Mononuclear cell (primary cell): ENCODE measurements around the gene DDX31. TPM values are rescaled to one million over a fixed set of nuclear protein-coding genes. Genes with fewer than 3 reads are reported as not detected.
"Not testable (repeated sequence)": the region's sequence is repeated elsewhere in the genome, so short reads cannot be mapped to it uniquely, and the experiment has no call there.

Experiments used
- H3K27me3 ChIP-seq: 2 replicates; pipeline ENCODE4 v1.6.0; 2011; ENCODE audit warnings: low read length, control low read depth; ENCODE audit not compliant: insufficient read depth
- H3K4me1 ChIP-seq: 2 replicates; pipeline ENCODE4 v1.5.1; 2011; ENCODE audit warnings: mild to moderate bottlenecking, low read length, control low read depth; ENCODE audit not compliant: insufficient read depth
- H3K4me3 ChIP-seq: 2 replicates; pipeline ENCODE4 v1.5.1; 2011; ENCODE audit warnings: mild to moderate bottlenecking, low read length, moderate library complexity
- H3K9me3 ChIP-seq: 2 replicates; pipeline ENCODE4 v1.5.1; 2011; ENCODE audit warnings: low read depth, mild to moderate bottlenecking, control low read depth, low read length
- total RNA-seq: library from RNA; depleted of rRNA; stranded (reverse); fragments of >200 nt; gene quantifications from one replicate; pipeline ENCODE4 v1.2.3, GENCODE V29; 2012

Gene DDX31
- 10.3 TPM for total RNA-seq

DNA sequence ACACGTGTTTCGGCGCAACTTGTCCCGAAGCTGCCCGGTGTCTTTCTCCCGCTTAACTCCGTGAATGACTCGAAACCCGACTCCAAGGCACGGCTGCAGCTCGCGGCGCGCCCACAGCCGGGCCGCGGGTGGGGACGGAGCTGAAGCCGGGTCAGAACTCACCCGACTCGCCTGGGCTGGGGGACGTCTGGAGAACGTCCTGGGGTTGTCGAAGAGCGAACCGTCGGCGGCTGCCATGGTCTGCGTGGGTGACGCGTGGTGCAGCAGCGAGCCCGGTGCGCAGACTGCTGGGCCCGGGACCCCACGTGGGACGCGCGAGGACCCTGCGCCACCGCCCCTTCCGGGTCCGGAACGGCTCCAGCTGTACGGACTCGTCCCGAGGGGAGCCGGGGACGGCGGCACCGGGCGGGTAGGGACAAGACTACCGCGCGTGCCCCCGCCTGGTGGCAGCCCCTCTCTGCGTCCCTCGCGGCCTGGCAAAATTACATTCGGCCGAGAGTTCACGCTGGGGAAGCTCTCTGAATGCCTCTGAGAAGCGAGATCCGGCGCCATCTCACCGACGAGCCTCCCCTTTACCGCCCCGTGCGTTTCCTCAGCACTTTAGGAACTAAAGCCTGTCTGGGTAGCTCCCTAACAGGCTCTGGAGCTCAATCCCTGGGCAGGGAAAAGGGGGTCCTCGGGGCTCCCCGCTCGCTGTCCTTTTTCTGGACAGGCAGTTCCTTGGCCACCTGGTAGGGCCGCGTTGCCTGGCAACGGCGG lies at the start of gene DDX31:
Gene DDX31, minus strand, starts transcription at position 286 of the 759 bp plus-strand sequence. Its CDS starts 49 bp downstream, at position 237.
- Histone ChIP-seq H3K4me1 (peaks cover 34% of the 10 kb centered on the region), H3K9me3 (no peaks in the 10 kb centered on the region), H3K4me3 (peak within 1 kb of the TSS; percentile 100), H3K27me3 (no peaks in the 10 kb centered on the region)

DNA sequence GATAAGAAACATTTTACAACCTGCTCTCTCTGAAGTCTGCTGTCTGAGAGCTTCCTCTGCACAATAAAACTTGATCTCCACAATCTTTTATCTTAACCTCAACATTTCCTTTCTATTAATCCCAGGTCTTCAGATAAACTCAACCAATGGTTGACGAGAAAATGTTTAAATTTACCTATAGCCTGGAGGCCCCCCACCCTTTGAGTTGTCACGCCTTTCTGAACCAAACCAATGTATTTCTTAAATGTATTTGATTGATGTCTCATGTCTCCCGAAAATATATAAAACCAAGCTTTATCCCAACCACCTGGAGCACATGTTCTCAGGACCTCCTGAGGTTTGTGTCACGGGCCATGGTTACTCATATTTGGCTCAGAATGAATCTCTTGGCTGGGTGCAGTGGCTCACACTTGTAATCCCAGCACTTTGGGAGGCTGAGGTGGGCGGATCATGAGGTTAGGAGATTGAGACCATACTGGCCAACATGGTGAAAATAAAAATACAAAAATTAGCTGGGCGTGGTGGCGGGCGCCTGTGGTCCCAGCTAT lies 48.7 kb upstream of the DDX31 start:
- not testable (repeated sequence) for H3K9me3 ChIP-seq, H3K4me1 ChIP-seq, H3K27me3 ChIP-seq, H3K4me3 ChIP-seq

DNA sequence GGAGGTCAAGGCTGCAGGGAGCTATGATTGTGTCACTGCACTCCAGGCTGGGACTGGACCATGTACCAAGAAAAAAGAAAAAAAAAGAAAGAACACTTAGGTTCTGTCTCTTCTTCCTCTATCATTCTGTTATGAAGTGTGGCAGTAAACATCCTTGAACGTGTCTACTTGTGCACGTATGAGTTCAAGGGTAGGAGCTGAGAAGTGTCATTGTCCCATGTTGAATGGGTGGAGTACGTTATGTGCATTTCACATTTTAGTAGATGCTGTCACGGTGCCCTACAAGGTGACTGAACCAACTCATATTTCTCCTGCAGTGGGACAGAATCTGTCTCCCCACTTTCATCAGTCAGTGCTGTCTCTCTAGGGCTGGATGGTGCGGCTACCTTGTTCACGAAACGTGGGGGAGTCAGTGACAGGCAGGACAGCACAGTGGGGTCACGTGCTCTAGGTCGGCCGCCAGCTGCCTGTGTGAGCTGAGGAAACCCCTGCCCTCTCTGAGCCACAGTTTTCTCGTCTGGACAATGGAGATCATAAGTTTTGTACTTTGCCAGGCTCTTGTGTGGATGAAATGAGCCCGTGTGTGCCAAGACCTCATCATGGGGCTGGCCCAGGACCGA lies 47.7 kb upstream of the DDX31 start:
- H3K4me3 ChIP-seq = no peak overlapping the region
- peaks cover 9% of the 10 kb centered on the region for H3K27me3 ChIP-seq
- H3K4me1 ChIP-seq = no peaks in the 10 kb centered on the region
- H3K9me3 ChIP-seq = no peaks in the 10 kb centered on the region

DNA sequence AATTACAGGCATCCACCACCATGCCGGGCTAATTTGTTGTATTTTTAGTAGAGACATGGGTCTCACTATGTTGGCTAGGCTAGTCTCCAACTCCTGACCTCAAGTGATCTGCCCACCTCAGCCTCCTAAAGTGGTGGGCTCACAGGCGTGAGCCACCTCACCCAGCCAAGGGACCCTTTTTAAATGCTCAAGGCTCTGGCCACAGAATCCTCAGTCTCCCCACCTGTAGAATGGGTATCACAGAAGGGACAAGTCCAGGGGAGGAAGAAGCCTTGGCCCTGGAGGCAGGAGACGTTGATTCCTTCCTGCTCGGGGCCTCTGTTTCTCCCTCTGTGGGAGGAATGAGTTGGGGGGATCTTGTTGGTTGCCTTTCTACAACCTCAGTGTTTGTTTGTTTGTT lies 46.2 kb upstream of the DDX31 start:
- no peaks in the 10 kb centered on the region for H3K9me3 ChIP-seq
- H3K4me3 ChIP-seq = no peak overlapping the region
- H3K4me1 ChIP-seq = no peaks in the 10 kb centered on the region
- H3K27me3 ChIP-seq = peaks cover 9% of the 10 kb centered on the region

DNA sequence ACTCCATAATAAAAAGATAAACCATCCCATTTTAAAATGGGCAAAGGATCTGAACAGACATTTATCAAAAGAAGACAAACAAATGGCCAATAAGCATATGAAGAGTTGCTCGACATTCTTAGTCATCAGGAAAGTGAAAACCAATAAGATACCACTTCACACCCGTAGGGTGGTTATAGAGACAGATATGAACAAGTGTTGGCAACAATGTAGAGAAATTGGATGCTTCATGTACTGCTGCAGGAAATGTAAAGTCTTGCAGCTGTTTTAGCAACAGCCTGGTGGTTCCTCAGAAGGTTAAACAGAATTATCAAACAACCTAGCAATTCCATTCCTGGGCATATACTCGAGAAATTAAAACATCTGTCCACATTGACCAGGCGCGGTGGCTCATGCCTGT lies 43.0 kb upstream of the DDX31 start:
- no peaks in the 10 kb centered on the region for H3K4me1 ChIP-seq
- H3K9me3 ChIP-seq = no peaks in the 10 kb centered on the region
- H3K4me3 ChIP-seq = no peak overlapping the region
- peaks cover 7% of the 10 kb centered on the region for H3K27me3 ChIP-seq

DNA sequence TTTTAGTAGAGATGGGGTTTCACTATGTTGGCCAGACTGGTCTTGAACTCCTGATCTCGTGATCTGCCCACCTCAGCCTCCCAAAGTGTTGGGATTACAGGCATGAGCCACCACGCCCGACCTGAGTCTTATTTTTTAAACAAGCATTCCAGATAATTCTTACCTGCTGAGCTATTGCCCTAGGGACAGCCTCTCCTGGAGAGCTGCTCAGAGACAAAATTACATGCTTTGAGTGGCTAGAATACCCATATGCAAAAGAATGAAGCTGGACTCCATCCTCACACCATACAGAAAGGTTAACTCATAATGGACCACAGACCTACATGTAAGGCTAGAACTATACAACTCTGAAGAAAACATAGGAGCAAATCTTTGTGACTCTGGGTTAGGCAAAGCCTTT lies 42.1 kb upstream of the DDX31 start:
- H3K27me3 ChIP-seq = peaks cover 3% of the 10 kb centered on the region
- H3K9me3 ChIP-seq = no peaks in the 10 kb centered on the region
- H3K4me1 ChIP-seq = no peaks in the 10 kb centered on the region
- no peak overlapping the region for H3K4me3 ChIP-seq

DNA sequence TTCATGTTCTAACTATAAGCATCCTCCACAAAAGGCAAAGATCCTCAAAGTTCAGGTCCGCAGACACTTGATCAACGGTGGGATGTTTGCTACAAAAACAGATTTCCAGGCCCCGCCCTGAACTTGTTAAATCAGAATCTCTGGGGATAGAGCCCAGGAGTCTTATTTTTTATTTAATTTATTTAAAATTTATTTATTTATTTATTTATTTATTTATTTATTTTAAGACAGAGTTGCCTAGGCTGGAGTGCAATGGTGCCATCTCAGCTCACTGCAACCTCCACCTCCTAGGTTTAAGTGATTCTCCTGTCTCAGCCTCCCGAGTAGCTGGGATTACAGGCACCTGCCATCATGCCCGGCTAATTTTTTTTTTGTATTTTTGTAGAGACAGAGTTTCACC lies 41.4 kb upstream of the DDX31 start:
- not testable (repeated sequence) for H3K4me3 ChIP-seq, H3K9me3 ChIP-seq, H3K4me1 ChIP-seq, H3K27me3 ChIP-seq

GRCh38 chr9:132710333-132710732 lies 40.5 kb upstream of the DDX31 start:
- Histone ChIP-seq H3K9me3 (no peaks in the 10 kb centered on the region), H3K4me1 (no peaks in the 10 kb centered on the region), H3K27me3 (no peaks in the 10 kb centered on the region), H3K4me3 (no peak overlapping the region)

DNA sequence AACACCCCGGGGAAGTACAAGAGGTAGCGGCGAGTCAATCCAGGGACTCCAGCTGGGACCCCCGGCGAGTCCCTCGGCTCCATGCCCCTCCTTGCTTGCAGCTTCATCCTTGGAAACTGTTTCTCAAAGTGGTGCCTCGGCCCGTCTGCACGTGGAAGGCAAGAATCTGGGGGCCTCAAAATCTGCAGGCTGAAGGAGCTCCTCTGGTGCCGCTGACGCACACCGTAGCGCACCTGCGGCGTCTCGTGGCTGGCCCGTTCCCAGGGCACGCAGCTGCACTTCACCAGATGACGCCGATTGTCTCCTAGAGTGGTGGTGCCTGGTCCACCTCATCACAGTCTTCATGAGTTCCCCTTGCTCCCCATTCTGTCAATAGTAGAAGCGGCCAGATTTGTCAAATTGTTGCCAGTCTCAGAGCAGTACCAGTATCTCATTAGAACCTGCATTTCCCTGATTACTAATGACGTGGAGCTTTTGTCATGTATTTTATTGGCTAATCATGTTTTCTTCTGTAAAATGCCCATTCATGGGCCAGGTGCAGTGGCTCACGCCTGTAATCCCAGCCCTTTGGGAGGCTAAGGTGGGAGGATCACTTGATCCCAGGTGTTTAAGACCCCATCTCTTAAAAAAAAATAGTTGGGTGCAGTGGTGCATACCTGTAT lies 39.1 kb upstream of the DDX31 start:
- Histone ChIP-seq H3K4me3 (no peak overlapping the region), H3K4me1 (no peaks in the 10 kb centered on the region), H3K9me3 (no peaks in the 10 kb centered on the region), H3K27me3 (no peaks in the 10 kb centered on the region)

- no peak overlapping the region for H3K4me3 ChIP-seq
- H3K27me3 ChIP-seq = no peaks in the 10 kb centered on the region
- no peaks in the 10 kb centered on the region for H3K4me1 ChIP-seq
- no peaks in the 10 kb centered on the region for H3K9me3 ChIP-seq
Measured at GRCh38 chr9:132708239-132708638, 38.5 kb upstream of the DDX31 start.

DNA sequence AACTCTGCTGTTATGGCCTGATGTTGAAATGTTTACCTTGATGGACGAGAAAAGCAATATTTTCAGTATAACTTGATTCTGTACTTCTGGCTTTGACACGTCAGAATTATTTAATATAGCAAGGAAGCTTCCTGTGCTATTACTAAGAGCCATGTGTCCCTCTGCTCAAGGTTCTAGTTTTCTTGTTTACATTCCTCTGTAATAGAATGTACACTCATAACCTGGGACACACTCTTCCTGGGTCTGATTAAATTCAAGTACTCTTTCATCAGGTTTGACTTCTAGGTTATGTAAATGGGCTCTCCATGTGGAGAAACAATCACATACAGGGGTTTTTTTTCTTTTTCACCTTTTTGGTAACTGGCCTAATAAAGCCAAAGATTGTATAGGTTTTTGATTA lies 33.6 kb upstream of the DDX31 start:
- H3K27me3 ChIP-seq = no peaks in the 10 kb centered on the region
- peaks cover under 1% of the 10 kb centered on the region for H3K9me3 ChIP-seq
- H3K4me3 ChIP-seq = no peak overlapping the region
- no peaks in the 10 kb centered on the region for H3K4me1 ChIP-seq

- H3K9me3 ChIP-seq = peaks cover 12% of the 10 kb centered on the region
- H3K27me3 ChIP-seq = no peaks in the 10 kb centered on the region
- no peak overlapping the region for H3K4me3 ChIP-seq
- H3K4me1 ChIP-seq = no peaks in the 10 kb centered on the region
Measured at GRCh38 chr9:132702254-132702653, 32.5 kb upstream of the DDX31 start.

DNA sequence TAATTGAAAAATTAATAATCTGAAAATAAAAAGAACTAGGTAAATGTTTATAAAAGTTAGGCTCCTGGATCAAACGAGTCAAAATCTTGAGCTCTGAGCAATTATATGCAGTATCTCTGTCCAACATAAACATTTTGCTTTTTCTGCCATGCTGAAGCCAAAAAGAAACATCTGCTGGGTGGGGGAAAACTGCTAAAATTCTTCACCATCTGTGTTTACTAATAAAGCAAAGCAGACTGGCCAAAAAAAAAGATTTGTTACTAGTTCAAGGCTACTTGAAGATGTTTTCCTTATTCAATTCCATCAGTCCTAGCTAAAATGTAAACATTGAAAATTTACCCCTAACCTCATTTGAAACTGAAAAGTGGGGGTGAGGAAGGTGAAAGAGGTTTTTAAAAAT lies 30.2 kb upstream of the DDX31 start:
- H3K4me1 ChIP-seq = no peaks in the 10 kb centered on the region
- no peaks in the 10 kb centered on the region for H3K27me3 ChIP-seq
- no peak overlapping the region for H3K4me3 ChIP-seq
- H3K9me3 ChIP-seq = peaks cover 27% of the 10 kb centered on the region

DNA sequence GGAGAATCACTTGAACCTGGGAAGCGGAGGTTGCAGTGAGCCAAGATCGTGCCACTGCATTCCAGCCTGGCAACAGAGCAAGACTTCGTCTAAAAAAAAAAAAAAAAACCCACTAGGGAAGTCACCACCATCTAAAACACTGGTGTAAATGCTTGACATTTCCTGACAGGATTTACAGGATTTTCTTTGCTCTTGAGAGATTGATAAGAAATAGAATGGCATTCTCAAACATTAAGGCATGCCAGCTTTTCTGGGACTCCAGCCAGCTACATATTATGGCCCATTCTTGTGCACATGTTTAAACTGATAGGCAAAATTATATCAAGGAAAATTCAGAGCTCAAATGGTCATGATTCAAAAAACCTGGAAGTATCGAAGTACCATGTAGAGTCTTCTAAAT lies 29.2 kb upstream of the DDX31 start:
- peaks cover 27% of the 10 kb centered on the region for H3K9me3 ChIP-seq
- H3K27me3 ChIP-seq = no peaks in the 10 kb centered on the region
- H3K4me3 ChIP-seq = no peak overlapping the region
- no peaks in the 10 kb centered on the region for H3K4me1 ChIP-seq

GRCh38 chr9:132697230-132697629 lies 27.4 kb upstream of the DDX31 start:
- Histone ChIP-seq H3K4me1 (no peaks in the 10 kb centered on the region), H3K27me3 (no peaks in the 10 kb centered on the region), H3K4me3 (no peak overlapping the region), H3K9me3 (peaks cover 27% of the 10 kb centered on the region)
